WI38 (cell line): ENCODE results near the gene PAFAH1B1.

Experiments used
- H3K4me3 ChIP-seq: 2 replicates; pipeline ENCODE4 v1.5.1; 2011; ENCODE audit warnings: low read depth, mild to moderate bottlenecking, control low read depth, low read length
- TF ChIP-seq, protein P1 (sequence below): IDR thresholded peaks from 2 replicates; pipeline ENCODE4 v1.5.1; 2012; ENCODE audit warnings: low read depth, mild to moderate bottlenecking, control low read depth, low read length

Gene PAFAH1B1

DNA sequence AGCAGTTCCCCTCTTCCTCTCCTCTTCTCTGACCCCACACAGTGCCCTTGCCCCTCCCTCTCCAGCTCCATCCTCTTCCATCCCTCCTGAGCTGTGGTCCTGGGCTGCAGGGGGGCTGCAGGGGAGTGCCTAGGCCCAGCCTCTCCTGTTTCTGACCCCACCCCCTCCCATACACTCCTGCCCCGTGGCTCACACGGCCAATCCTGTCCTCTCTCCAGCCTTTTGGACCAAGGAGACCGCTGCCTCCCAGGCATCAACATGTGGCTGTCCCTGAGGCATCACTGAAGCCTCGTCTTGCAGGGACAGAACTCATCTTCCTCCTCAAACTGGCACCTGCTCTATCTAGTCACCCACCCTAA, 111.4 kb downstream of the PAFAH1B1 start:
- TF ChIP-seq, protein P1, sequence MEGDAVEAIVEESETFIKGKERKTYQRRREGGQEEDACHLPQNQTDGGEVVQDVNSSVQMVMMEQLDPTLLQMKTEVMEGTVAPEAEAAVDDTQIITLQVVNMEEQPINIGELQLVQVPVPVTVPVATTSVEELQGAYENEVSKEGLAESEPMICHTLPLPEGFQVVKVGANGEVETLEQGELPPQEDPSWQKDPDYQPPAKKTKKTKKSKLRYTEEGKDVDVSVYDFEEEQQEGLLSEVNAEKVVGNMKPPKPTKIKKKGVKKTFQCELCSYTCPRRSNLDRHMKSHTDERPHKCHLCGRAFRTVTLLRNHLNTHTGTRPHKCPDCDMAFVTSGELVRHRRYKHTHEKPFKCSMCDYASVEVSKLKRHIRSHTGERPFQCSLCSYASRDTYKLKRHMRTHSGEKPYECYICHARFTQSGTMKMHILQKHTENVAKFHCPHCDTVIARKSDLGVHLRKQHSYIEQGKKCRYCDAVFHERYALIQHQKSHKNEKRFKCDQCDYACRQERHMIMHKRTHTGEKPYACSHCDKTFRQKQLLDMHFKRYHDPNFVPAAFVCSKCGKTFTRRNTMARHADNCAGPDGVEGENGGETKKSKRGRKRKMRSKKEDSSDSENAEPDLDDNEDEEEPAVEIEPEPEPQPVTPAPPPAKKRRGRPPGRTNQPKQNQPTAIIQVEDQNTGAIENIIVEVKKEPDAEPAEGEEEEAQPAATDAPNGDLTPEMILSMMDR = no peak
- no peak overlapping the region for H3K4me3 ChIP-seq

DNA sequence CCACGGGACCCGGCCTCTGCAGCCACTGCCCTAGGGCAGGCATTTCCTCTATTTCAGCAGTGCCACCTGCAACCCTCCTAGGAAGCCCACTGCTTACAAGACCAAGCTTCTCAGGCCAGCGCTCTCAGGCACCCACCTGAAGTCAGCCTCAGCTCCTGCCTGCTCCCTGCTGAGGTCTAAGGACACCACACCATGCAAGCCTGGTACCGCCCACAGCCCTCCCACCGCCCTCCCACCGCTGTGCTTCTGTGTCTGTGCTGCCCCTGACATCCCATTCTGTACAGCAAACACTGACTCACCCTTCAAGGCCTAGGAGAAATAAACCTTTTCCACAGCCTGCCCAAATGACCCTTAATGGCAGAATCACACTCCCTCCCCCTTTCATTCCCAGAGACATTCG, 111.8 kb downstream of the PAFAH1B1 start:
- no peak overlapping the region for H3K4me3 ChIP-seq
- TF ChIP-seq, protein P1 = no peak

DNA sequence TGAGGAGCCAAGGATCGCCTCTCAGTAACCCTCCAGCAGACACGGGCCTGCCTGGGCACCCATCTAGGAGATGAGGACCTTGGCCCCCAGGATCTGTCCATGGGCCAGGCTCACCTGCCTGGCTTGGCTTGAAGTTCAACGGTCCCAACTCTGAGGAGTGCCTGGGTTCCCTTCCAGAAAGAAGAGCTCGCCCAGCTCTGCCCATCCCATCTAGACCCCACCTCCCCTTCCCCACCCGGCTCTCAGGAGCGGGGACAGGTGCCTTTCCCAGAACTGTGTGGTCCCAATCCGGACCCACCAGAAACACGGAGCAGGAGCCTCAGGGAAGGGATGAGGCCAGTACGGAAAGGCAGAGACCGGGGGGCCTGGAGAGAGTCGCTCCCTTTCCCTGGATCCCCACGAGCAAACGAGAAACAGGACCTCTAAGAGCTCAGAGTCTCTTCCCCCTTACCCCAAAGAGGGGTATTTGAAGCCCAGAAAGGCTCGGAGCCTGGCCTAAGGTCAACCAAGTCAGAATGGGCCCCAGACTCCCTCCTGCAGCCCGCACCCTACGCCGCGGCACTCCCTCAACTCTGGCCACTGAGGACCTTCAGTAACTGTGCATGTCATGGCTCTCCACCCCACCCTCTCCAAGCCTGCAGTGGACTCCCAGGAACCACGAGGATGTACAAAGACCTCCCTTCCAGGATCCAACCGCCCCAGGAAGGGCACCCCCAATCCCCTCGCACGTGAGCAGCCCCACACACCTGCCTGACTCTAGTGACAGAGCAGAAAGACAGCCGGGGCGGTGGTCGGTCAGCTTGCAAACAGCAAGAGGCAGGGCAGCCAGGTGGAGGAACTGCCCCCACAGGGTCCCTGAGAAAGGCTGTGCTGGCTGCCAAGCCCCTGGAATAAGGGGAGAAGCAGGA, 112.7 kb downstream of the PAFAH1B1 start:
- TF ChIP-seq, protein P1 = no peak
- no peak overlapping the region for H3K4me3 ChIP-seq

DNA sequence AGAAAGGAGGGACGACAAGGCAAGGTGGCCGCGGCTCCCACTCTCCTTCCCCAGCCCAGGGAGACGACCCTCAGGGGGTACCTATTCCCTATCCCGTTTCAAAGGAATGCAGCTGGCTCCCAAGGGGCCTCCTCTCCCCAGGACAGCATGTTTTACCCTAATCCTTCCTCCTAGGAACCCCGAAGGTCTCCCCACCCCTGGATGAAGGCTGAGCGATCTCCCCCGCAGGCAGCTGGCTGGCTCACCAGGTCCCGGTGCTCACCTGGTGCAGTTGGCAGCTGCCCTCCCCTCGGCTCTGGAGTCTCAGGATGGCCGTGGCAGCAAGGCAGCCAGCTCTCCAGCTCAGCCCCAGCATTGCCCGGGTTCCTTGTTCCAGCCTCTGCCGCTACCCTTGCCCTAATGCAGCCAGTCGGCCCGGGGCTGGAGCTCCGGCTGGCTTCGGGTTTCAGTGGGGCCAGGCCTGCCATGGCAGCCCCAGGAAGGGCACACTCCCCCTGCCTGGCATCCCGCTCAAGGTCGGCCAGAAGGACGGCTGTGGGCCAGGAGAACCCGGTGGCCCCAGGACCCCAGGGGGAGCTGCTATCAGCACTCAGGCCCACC, 113.6 kb downstream of the PAFAH1B1 start:
- no peak overlapping the region for H3K4me3 ChIP-seq
- TF ChIP-seq, protein P1 = no peak

DNA sequence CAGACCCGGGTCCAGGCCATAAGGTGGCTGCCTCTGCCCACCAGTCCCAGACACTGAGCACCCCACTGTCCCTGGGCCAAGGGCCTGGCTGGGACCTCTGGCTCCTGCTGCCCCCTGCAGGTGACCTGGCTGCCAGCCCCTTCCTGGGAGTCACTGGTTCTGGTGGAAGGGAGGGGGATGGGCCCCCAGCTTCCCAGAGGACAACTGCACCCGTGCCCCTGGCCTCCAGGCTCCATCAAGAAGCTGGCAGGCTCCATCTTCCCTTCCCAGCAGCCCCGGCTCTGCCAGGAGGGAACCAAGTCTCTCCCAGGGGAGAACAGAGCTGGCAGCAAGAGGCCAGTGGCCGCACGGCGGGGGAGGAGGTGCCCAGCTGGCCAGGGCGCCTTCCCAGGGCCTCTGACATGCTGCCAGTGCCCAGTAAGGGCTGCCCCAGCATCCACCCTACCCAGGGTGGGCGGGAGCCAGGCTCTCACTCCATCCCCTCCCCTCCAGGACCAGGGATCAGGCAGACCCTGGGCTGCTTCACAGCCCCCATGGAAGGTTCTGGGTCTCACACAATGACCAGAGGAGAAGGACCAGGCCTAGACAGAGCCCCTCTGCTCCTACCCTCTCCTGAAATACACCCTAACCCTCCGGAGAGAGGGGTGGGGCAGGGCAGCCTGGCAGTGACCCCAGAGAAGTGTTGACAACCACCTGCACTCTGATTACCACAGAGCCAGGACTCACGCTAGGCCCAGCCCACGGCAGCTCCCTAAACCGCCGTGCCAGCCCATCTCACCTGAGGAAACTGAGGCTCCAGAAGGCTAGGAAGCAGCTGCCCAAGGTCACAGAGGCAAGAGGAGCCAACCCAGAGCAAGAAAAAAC, 114.5 kb downstream of the PAFAH1B1 start:
- TF ChIP-seq, protein P1 = peak; percentile 24; the same call in 1 of the 2 replicates
- no peak overlapping the region for H3K4me3 ChIP-seq

DNA sequence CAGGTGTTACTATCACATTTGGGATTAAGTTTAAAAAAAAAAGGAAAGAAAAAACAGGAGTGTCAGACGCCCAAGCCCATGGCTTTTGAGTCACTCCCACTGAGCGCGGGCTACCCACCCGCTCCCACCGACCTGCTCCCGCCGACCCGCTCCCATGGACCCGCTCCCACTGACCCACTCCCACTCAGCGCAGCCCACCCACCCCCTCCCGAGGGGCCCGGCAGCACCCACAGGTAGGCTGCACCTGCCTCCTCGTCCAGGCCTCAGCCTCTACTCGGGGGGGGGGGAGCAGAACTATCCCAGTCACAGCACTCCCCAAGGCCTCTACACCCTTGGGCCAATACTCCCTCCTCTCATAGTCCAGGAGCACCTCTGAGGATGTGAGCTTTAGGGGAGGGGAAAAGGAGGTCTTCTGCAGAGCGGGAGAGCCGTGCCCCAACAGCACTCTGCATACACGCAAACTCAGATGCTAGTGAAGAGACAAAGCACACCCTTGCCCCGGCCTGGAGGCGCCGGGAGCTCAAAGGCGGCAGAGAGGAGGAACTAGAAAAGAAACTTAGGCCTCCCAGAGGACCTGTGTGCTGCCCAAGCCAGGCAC, 115.2 kb downstream of the PAFAH1B1 start:
- no peak overlapping the region for H3K4me3 ChIP-seq
- TF ChIP-seq, protein P1 = no peak
